K562 (cell line): ENCODE results near the gene NRN1L. TPM values are rescaled to one million over a fixed set of nuclear protein-coding genes. Genes with fewer than 3 reads are reported as not detected.
A peak's percentile ranks its signal among the peaks of the same experiment; 100 is the strongest.

Experiments used
- CBX1 ChIP-seq: sonication (generic); IDR thresholded peaks from 2 replicates; pipeline ENCODE4 v1.6.1; 2016; ENCODE audit warnings: antibody characterized with exemption, low read depth, mild to moderate bottlenecking
- CCAR2 ChIP-seq: fragments of 200-400 bp; formaldehyde crosslinking; IDR thresholded peaks from 2 replicates; pipeline ENCODE4 v1.6.1; 2017; ENCODE audit warnings: mild to moderate bottlenecking, low read depth, low read length
- CHD2 ChIP-seq: IDR thresholded peaks from 2 replicates; pipeline ENCODE4 v1.6.1; 2011; ENCODE audit warnings: low read depth, low read length
- DACH1 ChIP-seq: fragments of 450-650 bp; IDR thresholded peaks from 2 replicates; pipeline ENCODE4 v1.6.1; 2018; ENCODE audit not compliant: partially characterized antibody
- FOSL1 ChIP-seq: fragments of 200-800 bp; sonication (Bioruptor generic); conservative IDR thresholded peaks from 2 replicates; pipeline ENCODE4 v1.6.1; 2016; ENCODE audit warnings: missing genetic modification characterization, missing compliant biosample characterization
- GATAD2B ChIP-seq: fragments of 450-650 bp; IDR thresholded peaks from 2 replicates; pipeline ENCODE4 v1.6.1; 2017; ENCODE audit warnings: mild to moderate bottlenecking, borderline replicate concordance
- KAT8 ChIP-seq: fragments of 450-650 bp; IDR thresholded peaks from 2 replicates; pipeline ENCODE4 v1.6.1; 2016; ENCODE audit warnings: low read depth, mild to moderate bottlenecking
- MAFF ChIP-seq: IDR thresholded peaks from 2 replicates; pipeline ENCODE4 v1.6.1; 2012; ENCODE audit warnings: low read length, improper control_type of control experiment
- MEF2D ChIP-seq: conservative IDR thresholded peaks from 2 replicates; pipeline ENCODE4 v1.6.1; 2016; ENCODE audit warnings: low read depth, missing genetic modification characterization, missing compliant biosample characterization
- NFIC ChIP-seq: fragments of 450-650 bp; IDR thresholded peaks from 2 replicates; pipeline ENCODE4 v1.6.1; 2017; ENCODE audit warnings: mild to moderate bottlenecking, inconsistent platforms
- POLR2G ChIP-seq: fragments of 200-400 bp; formaldehyde crosslinking; IDR thresholded peaks from 2 replicates; pipeline ENCODE4 v1.6.1; 2017; ENCODE audit warnings: low read depth, mild to moderate bottlenecking, antibody characterized with exemption, low read length, moderate library complexity
- SIN3B ChIP-seq: fragments of 450-650 bp; IDR thresholded peaks from 2 replicates; pipeline ENCODE4 v1.6.1; 2017; ENCODE audit warnings: low read depth, mild to moderate bottlenecking, moderate library complexity
- SNRNP70 ChIP-seq: fragments of 200-400 bp; formaldehyde crosslinking; optimal IDR thresholded peaks from 2 replicates; pipeline ENCODE3; 2017; ENCODE audit warnings: low read depth, low read length
- TAF15 ChIP-seq: fragments of 200-400 bp; formaldehyde crosslinking; IDR thresholded peaks from 2 replicates; pipeline ENCODE4 v1.6.1; 2017; ENCODE audit warnings: mild to moderate bottlenecking, low read depth, low read length, moderate library complexity
- ZFX ChIP-seq: sonication (generic); formaldehyde crosslinking; IDR thresholded peaks from 2 replicates; pipeline ENCODE4 v1.8.0; 2022; ENCODE audit warnings: mild to moderate bottlenecking, missing genetic modification reagents, moderate library complexity
- ZNF140 ChIP-seq: fragments of 250-450 bp; sonication (Bioruptor Pico); IDR thresholded peaks from 2 replicates; pipeline ENCODE4 v1.8.0; 2021; ENCODE audit warnings: moderate library complexity, mild to moderate bottlenecking, inconsistent platforms
- ZNF3 ChIP-seq: fragments of 250-450 bp; sonication (Bioruptor Pico); IDR thresholded peaks from 2 replicates; pipeline ENCODE4 v1.5.0; 2021; ENCODE audit warnings: mild to moderate bottlenecking, moderate library complexity
- ZNF431 ChIP-seq: sonication (generic); formaldehyde crosslinking; IDR thresholded peaks from 2 replicates; pipeline ENCODE4 v1.8.0; 2022; ENCODE audit warnings: mild to moderate bottlenecking, missing genetic modification reagents
- polyA plus RNA-seq, 8 experiments: library from polyadenylated mRNA; depleted of rRNA in 4 of 8; stranded (reverse) in 5 of 8; unstranded in 3 of 8; fragments of >200 nt; fragmentation: Nextera tagmentation in 2 of 8; fragmentation: Illumina TruSeq in 1 of 8; extraction: Ambion mirVana in 2 of 8; extraction: Trizol in 1 of 8; gene quantifications; 2 replicates each; pipeline versions ENCODE4 v1.2.1 to v1.2.3, GENCODE V29; 2011 to 2014; ENCODE audit warnings: inconsistent platforms in 1 of 8, missing spikeins in 1 of 8
- total RNA-seq, 7 experiments: library from RNA; depleted of rRNA in 6 of 7; stranded (reverse); fragments of >200 nt in 6 of 7; fragmentation: Illumina TruSeq in 2 of 7; extraction: Trizol in 2 of 7; gene quantifications; 2 replicates each; pipeline versions ENCODE4 v1.2.1 to v1.2.3, GENCODE V29; 2011 to 2021; ENCODE audit warnings: low replicate concordance in 1 of 7
- TF ChIP-seq, protein P1 (sequence below), 2 experiments: fragments of 450-650 bp in 1 of 2; sonication (generic) in 1 of 2; formaldehyde crosslinking in 1 of 2; IDR thresholded peaks in 1 of 2; conservative IDR thresholded peaks in 1 of 2; 2 replicates each; pipeline versions ENCODE4 v1.6.1 to v1.8.1; 2016 to 2023; ENCODE audit warnings: mild to moderate bottlenecking in 2 of 2, moderate library complexity in 2 of 2, inconsistent platforms in 1 of 2, missing genetic modification reagents in 1 of 2
- TF ChIP-seq, protein P2 (sequence below), 2 experiments: fragments of 250-450 bp in 1 of 2; fragments of 450-650 bp in 1 of 2; sonication (Bioruptor Pico) in 1 of 2; IDR thresholded peaks; 2 replicates each; pipeline versions ENCODE4 v1.6.1 to v1.8.0; 2016 to 2021; ENCODE audit warnings: mild to moderate bottlenecking in 2 of 2, moderate library complexity in 2 of 2, missing compliant biosample characterization in 1 of 2, missing genetic modification characterization in 1 of 2
- TF ChIP-seq, protein P3 (sequence below): fragments of 450-650 bp; IDR thresholded peaks from 2 replicates; pipeline ENCODE4 v1.6.1; 2016; ENCODE audit warnings: mild to moderate bottlenecking
- TF ChIP-seq, protein P4 (sequence below): fragments of 200-800 bp; sonication (Bioruptor generic); IDR thresholded peaks from 2 replicates; pipeline ENCODE4 v1.6.1; 2017; ENCODE audit warnings: missing genetic modification characterization, missing compliant biosample characterization

Gene NRN1L
- total and polyA plus RNA-seq, 9 of the 15 experiments (the other 6 are each of a cell fraction or from before 2014, with no cell fraction given): 0.22 to 0.86 (median 0.61) TPM; not detected in 5

DNA sequence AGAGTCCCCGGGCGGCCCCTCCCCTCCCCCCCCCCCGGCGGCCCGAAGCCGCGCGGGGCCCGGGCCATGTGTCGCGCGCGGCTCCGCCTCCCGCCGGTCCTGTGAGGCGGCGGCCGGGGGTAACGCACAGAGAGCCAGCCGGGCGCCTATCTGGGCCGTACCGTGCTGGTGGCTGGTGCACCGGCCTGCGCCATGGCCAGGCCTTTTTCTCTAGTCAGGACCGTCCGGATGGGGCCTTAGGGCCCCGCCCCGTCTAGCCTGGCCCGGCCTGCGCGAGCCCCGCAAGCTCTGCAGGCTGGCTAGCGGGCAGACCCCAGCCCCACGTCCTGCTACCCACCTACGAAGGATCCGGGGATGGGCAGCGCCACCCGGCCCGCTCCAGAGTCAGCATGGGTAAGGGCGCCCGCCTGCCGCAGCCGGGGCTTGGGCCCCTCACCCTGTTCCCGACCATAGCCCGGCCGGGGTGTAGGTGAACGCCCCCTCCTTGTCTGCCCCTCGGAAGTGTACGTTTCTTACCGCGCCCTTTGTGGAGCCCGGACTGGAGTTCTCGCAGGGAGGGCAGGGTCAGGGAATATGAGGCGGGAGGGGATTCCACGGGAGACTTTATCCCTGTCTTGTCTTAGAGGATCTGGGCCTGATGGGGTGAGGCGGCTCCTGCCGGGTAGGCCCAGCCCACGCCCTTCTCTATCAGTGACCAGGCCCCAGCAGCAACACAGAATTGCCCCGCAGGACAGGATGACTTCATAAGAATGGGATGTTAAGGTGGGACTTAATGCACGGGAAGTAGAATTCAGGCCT, 37.4 kb upstream of the NRN1L start, which contains the start of gene CENPT (continued):
- TF ChIP-seq ZNF140 (CRISPR knock-in tag): no peak
- TF ChIP-seq ZFX: peak; percentile 86
- no peak for TF ChIP-seq NFIC
- TF ChIP-seq, protein P1, sequence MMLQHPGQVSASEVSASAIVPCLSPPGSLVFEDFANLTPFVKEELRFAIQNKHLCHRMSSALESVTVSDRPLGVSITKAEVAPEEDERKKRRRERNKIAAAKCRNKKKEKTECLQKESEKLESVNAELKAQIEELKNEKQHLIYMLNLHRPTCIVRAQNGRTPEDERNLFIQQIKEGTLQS (IDR thresholded peaks at IDR 0.05): peak; percentile 77
- TF ChIP-seq, protein P1 (CRISPR knock-in tag; conservative IDR thresholded peaks at IDR 0.05): peak; percentile 78; the same call in 1 of the 2 replicates
- TF ChIP-seq DACH1: no peak
- TF ChIP-seq CBX1: no peak
- no peak for TF ChIP-seq CHD2
- TF ChIP-seq ZNF3 (CRISPR knock-in tag): no peak
- TF ChIP-seq, protein P2, sequence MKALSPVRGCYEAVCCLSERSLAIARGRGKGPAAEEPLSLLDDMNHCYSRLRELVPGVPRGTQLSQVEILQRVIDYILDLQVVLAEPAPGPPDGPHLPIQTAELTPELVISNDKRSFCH (CRISPR knock-in tag; IDR thresholded peaks at IDR 0.05): no peak
- TF ChIP-seq, protein P2 (tag; IDR thresholded peaks at IDR 0.05): no peak
- no peak for TF ChIP-seq ZNF431 (CRISPR knock-in tag)
- peak; percentile 60; the same call in 1 of the 2 replicates for TF ChIP-seq GATAD2B
- TF ChIP-seq MAFF: no peak
- TF ChIP-seq POLR2G: peak; percentile 49
- TF ChIP-seq CCAR2: no peak
- TF ChIP-seq, protein P3, sequence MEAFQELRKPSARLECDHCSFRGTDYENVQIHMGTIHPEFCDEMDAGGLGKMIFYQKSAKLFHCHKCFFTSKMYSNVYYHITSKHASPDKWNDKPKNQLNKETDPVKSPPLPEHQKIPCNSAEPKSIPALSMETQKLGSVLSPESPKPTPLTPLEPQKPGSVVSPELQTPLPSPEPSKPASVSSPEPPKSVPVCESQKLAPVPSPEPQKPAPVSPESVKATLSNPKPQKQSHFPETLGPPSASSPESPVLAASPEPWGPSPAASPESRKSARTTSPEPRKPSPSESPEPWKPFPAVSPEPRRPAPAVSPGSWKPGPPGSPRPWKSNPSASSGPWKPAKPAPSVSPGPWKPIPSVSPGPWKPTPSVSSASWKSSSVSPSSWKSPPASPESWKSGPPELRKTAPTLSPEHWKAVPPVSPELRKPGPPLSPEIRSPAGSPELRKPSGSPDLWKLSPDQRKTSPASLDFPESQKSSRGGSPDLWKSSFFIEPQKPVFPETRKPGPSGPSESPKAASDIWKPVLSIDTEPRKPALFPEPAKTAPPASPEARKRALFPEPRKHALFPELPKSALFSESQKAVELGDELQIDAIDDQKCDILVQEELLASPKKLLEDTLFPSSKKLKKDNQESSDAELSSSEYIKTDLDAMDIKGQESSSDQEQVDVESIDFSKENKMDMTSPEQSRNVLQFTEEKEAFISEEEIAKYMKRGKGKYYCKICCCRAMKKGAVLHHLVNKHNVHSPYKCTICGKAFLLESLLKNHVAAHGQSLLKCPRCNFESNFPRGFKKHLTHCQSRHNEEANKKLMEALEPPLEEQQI: no peak
- no peak for TF ChIP-seq MEF2D
- peak; percentile 21; the same call in 1 of the 2 replicates for TF ChIP-seq FOSL1 (tag)
- no peak for TF ChIP-seq KAT8
- no peak for TF ChIP-seq SIN3B
- no peak for TF ChIP-seq TAF15
- no peak for TF ChIP-seq SNRNP70
- TF ChIP-seq, protein P4, sequence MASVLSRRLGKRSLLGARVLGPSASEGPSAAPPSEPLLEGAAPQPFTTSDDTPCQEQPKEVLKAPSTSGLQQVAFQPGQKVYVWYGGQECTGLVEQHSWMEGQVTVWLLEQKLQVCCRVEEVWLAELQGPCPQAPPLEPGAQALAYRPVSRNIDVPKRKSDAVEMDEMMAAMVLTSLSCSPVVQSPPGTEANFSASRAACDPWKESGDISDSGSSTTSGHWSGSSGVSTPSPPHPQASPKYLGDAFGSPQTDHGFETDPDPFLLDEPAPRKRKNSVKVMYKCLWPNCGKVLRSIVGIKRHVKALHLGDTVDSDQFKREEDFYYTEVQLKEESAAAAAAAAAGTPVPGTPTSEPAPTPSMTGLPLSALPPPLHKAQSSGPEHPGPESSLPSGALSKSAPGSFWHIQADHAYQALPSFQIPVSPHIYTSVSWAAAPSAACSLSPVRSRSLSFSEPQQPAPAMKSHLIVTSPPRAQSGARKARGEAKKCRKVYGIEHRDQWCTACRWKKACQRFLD: no peak
